Measurements from ENCODE around the gene GRID1.

GRID1 gene

GRCh38 chr10:85593226-85593772, 773.3 kb downstream of the GRID1 start:
- DNase-seq (ENCODE audit: low read depth in 4 of 4, low spot score in 1 of 4), result no peak

- no peak for DNase-seq (ENCODE audit: low read depth in 4 of 4, low spot score in 1 of 4)
These were observed 785.2 kb downstream of the GRID1 start for GRCh38 chr10:85581371-85581770.

- DNase-seq (ENCODE audit: low read depth in 4 of 4, low spot score in 1 of 4), result no peak
These were observed 786.0 kb downstream of the GRID1 start for GRCh38 chr10:85580585-85580984.

GRCh38 chr10:85578860-85579259, 787.7 kb downstream of the GRID1 start:
- no peak for DNase-seq (ENCODE audit: low read depth in 4 of 4, low spot score in 1 of 4)

GRCh38 chr10:85575441-85575840, 791.2 kb downstream of the GRID1 start:
- no peak for DNase-seq (ENCODE audit: low read depth in 4 of 4, low spot score in 1 of 4)

- no peak for DNase-seq (ENCODE audit: low read depth in 4 of 4, low spot score in 1 of 4)
These were observed 795.7 kb downstream of the GRID1 start for GRCh38 chr10:85570871-85571270.

GRCh38 chr10:85565381-85565780, 801.2 kb downstream of the GRID1 start:
- no peak for DNase-seq (ENCODE audit: low read depth in 4 of 4, low spot score in 1 of 4)

- DNase-seq (ENCODE audit: low read depth in 4 of 4, low spot score in 1 of 4), result no peak
These were observed 808.1 kb downstream of the GRID1 start for GRCh38 chr10:85558533-85558932.

- DNase-seq (ENCODE audit: low read depth in 4 of 4, low spot score in 1 of 4), result no peak
These were observed 808.9 kb downstream of the GRID1 start for GRCh38 chr10:85557706-85558105.

GRCh38 chr10:85557077-85557476, 809.5 kb downstream of the GRID1 start:
- no peak for DNase-seq (ENCODE audit: low read depth in 4 of 4, low spot score in 1 of 4)

Data from stimulated activated CD4-positive, alpha-beta T cell treated with anti-CD3 and anti-CD28 coated beads, Interleukin-1b, Interleukin-23, amount 100 ng/mL, for 24 hours (primary cell).